Retinal pigment epithelial cell (primary cell): ENCODE data around the gene UBAC2.
A peak's percentile ranks its signal among the peaks of the same experiment; 100 is the strongest.

Experiments used
- DNase-seq: peaks from one replicate; pipeline ENCODE4 v3.0.0-alpha.2; 2010; ENCODE audit warnings: low read depth
- H3K4me3 ChIP-seq: 2 replicates; pipeline ENCODE4 v1.5.1; 2011; ENCODE audit warnings: mild to moderate bottlenecking, low read length, control low read depth, moderate library complexity
- CTCF ChIP-seq: conservative IDR thresholded peaks from 2 replicates; pipeline ENCODE4 v1.5.1; 2011; ENCODE audit warnings: low read depth, low read length, control low read depth, inconsistent platforms

Gene UBAC2

GRCh38 chr13:99200432-99201167 lies at the start of gene UBAC2:
Gene UBAC2 (plus strand): TSS chr13:99200854. CDS start chr13:99200909, 55 bp downstream.
- H3K4me3 ChIP-seq = peak within 1 kb of the TSS; percentile 92
- DNase-seq = peak; percentile 69
- TF ChIP-seq CTCF = no peak

- peak; percentile 59 for DNase-seq
- no peak for TF ChIP-seq CTCF
- no peak overlapping the region for H3K4me3 ChIP-seq
Observed at GRCh38 chr13:99151516-99151915, 49.1 kb upstream of the UBAC2 start.

- DNase-seq = no peak
- no peak for TF ChIP-seq CTCF
- H3K4me3 ChIP-seq = no peak overlapping the region
Observed at GRCh38 chr13:99153219-99153618, 47.4 kb upstream of the UBAC2 start.

GRCh38 chr13:99154064-99154463 lies 46.6 kb upstream of the UBAC2 start:
- no peak for TF ChIP-seq CTCF
- DNase-seq = no peak
- no peak overlapping the region for H3K4me3 ChIP-seq

GRCh38 chr13:99155821-99156220 lies 44.8 kb upstream of the UBAC2 start:
- H3K4me3 ChIP-seq = no peak overlapping the region
- no peak for TF ChIP-seq CTCF
- DNase-seq = no peak

GRCh38 chr13:99157046-99157445 lies 43.6 kb upstream of the UBAC2 start:
- no peak overlapping the region for H3K4me3 ChIP-seq
- TF ChIP-seq CTCF = no peak
- no peak for DNase-seq

GRCh38 chr13:99158846-99159245 lies 41.8 kb upstream of the UBAC2 start:
- H3K4me3 ChIP-seq = no peak overlapping the region
- TF ChIP-seq CTCF = no peak
- no peak for DNase-seq
